Endothelial cell of umbilical vein (primary cell): ENCODE data around the gene SMC5. TPM values are rescaled to one million over a fixed set of nuclear protein-coding genes. Genes with fewer than 3 reads are reported as not detected.

ENCODE experiments used
- BruUV-seq: library from RNA; stranded (reverse); fragments of 400-500 nt; replicated peaks from 2 replicates; lab custom pipeline; 2021; lab: Mats Ljungman, UMichigan
- CTCF ChIA-PET: fragments of 300-600, 350-600 bp; sonication (Branson Sonifier 250); formaldehyde crosslinking; loops from one replicate; lab custom pipeline; 2021; ENCODE audit warnings: antibody characterized with exemption, inconsistent platforms; lab: Charles Lee
- POLR2A ChIA-PET: fragments of 300-600, 350-600 bp; sonication (Branson Sonifier 250); formaldehyde crosslinking; loops from one replicate; lab custom pipeline; 2021; ENCODE audit warnings: antibody characterized with exemption, inconsistent platforms; lab: Charles Lee
- DNase-seq: peaks from one replicate; pipeline ENCODE4 v3.0.0-alpha.2; 2011; ENCODE audit warnings: low read depth, low spot score
- FAIRE-seq: peaks from 2 replicates; lab custom pipeline; 2011; peaks lifted over from hg19 to GRCh38; lab: Jason Lieb, UNC
- H2AFZ ChIP-seq: 2 replicates; pipeline ENCODE4 v1.6.0; 2012; ENCODE audit warnings: low read depth, low read length, control low read depth, inconsistent platforms
- H3K27ac ChIP-seq: 2 replicates; pipeline ENCODE4 v1.5.1; 2011; ENCODE audit warnings: low read depth, mild to moderate bottlenecking, control low read depth, low read length, moderate library complexity; ENCODE audit not compliant: insufficient read depth
- H3K27me3 ChIP-seq, 2 experiments: 2 replicates each; pipeline versions ENCODE4 v1.6.0 to v1.6.1; 2011; ENCODE audit warnings: low read length in 2 of 2, mixed read lengths in 1 of 2; ENCODE audit not compliant: control insufficient read depth in 2 of 2, insufficient read depth in 2 of 2
- H3K36me3 ChIP-seq, 2 experiments: 2 replicates in 1 of 2; 3 replicates in 1 of 2; pipeline ENCODE4 v1.5.1; 2011; ENCODE audit warnings: low read length in 2 of 2, mild to moderate bottlenecking in 1 of 2, moderate library complexity in 1 of 2; ENCODE audit not compliant: control insufficient read depth in 2 of 2, insufficient read depth in 2 of 2; ENCODE audit errors: extremely low read depth in 1 of 2
- H3K4me1 ChIP-seq: 3 replicates; pipeline ENCODE4 v1.5.1; 2011; ENCODE audit warnings: mild to moderate bottlenecking, low read length; ENCODE audit not compliant: control insufficient read depth, insufficient read depth; ENCODE audit errors: extremely low read depth
- H3K4me2 ChIP-seq: 2 replicates; pipeline ENCODE4 v1.6.1; 2011; ENCODE audit warnings: low read length, control low read depth, mixed read lengths; ENCODE audit not compliant: insufficient read depth
- H3K4me3 ChIP-seq, 3 experiments: fragments of 200-600 bp in 1 of 3; sonication (generic), shearing (Covaris generic) in 1 of 3; replicated peaks in 1 of 3; 2 replicates each; pipeline ENCODE4 v1.5.1; 2011 to 2016; ENCODE audit warnings: control low read depth in 3 of 3, low read length in 3 of 3, mild to moderate bottlenecking in 2 of 3, inconsistent platforms in 1 of 3, low read depth in 1 of 3, moderate library complexity in 1 of 3; ENCODE audit not compliant: insufficient read depth in 1 of 3
- H3K79me2 ChIP-seq: 2 replicates; pipeline ENCODE4 v1.6.0; 2012; ENCODE audit warnings: low read length, inconsistent platforms; ENCODE audit not compliant: control insufficient read depth, insufficient read depth
- H3K9ac ChIP-seq: replicated peaks from 2 replicates; pipeline ENCODE3; 2011; ENCODE audit warnings: low read length, control low read depth; ENCODE audit not compliant: insufficient read depth; ENCODE audit errors: extremely low read depth
- H3K9me1 ChIP-seq: replicated peaks from 3 replicates; pipeline ENCODE4 v1.6.0; 2011; ENCODE audit warnings: mild to moderate bottlenecking, low read length; ENCODE audit not compliant: control insufficient read depth, insufficient read depth; ENCODE audit errors: extremely low read depth
- H3K9me3 ChIP-seq: replicated peaks from 2 replicates; pipeline ENCODE4 v1.5.1; 2012; ENCODE audit warnings: low read length, inconsistent platforms; ENCODE audit not compliant: control insufficient read depth, insufficient read depth
- H4K20me1 ChIP-seq: replicated peaks from 2 replicates; pipeline ENCODE3; 2011; ENCODE audit warnings: mild to moderate bottlenecking, low read length; ENCODE audit not compliant: control insufficient read depth, insufficient read depth; ENCODE audit errors: extremely low read depth
- FOS ChIP-seq: IDR thresholded peaks from 2 replicates; pipeline ENCODE4 v1.6.1; 2011; ENCODE audit warnings: mild to moderate bottlenecking, low read length, moderate library complexity, borderline replicate concordance; ENCODE audit not compliant: insufficient read depth
- GATA2 ChIP-seq: IDR thresholded peaks from 2 replicates; pipeline ENCODE4 v1.7.0; 2011; ENCODE audit warnings: low read depth, mild to moderate bottlenecking, moderate library complexity, mixed read lengths, low read length; ENCODE audit not compliant: insufficient read length, insufficient read depth
- JUN ChIP-seq: IDR thresholded peaks from 2 replicates; pipeline ENCODE4 v1.6.1; 2011; ENCODE audit warnings: borderline replicate concordance, low read depth; ENCODE audit not compliant: insufficient read length, insufficient read depth
- MAX ChIP-seq: IDR thresholded peaks from 2 replicates; pipeline ENCODE4 v1.6.1; 2011; ENCODE audit not compliant: insufficient read depth, insufficient read length
- MYC ChIP-seq: IDR thresholded peaks from one replicate; pipeline ENCODE4 v1.6.1; 2011; ENCODE audit warnings: mild to moderate bottlenecking, low read depth, low read length
- POLR2A ChIP-seq: IDR thresholded peaks from 2 replicates; pipeline ENCODE4 v1.6.1; 2012; ENCODE audit warnings: low read depth, mild to moderate bottlenecking, control low read depth, low read length
- POLR2AphosphoS5 ChIP-seq: IDR thresholded peaks from 2 replicates; pipeline ENCODE4 v1.6.1; 2012; ENCODE audit warnings: low read depth, mild to moderate bottlenecking, control low read depth, low read length, moderate library complexity; ENCODE audit not compliant: insufficient read depth
- dilution Hi-C: fragments of 300-500 bp; cut with MboI; formaldehyde crosslinking; loops from one replicate; pipeline ENCODE4 v1.15.0; 2019; ENCODE audit warnings: low sequenced_read_pairs; ENCODE audit not compliant: extremely low pct_ligation_motif_present
- intact Hi-C: fragments of 100-400 bp; cut with micrococcal nuclease; formaldehyde crosslinking; loops from one replicate; pipeline ENCODE4 v1.10.0; 2022
- polyA plus RNA-seq, 4 experiments: library from polyadenylated mRNA; depleted of rRNA in 3 of 4; stranded (reverse) in 3 of 4; unstranded in 1 of 4; fragments of >200 nt; gene quantifications; 2 replicates each; pipeline versions ENCODE4 v1.2.1 to v1.2.3, GENCODE V29; 2011 to 2012; ENCODE audit warnings: missing spikeins in 1 of 4
- small RNA-seq: library from RNA; depleted of rRNA; stranded (forward); fragments of <200 nt; gene quantifications from one replicate; pipeline ENCODE3, GENCODE V24; 2012; ENCODE audit warnings: low replicate concordance, low read depth; ENCODE audit not compliant: insufficient read depth, insufficient read length
- total RNA-seq: library from RNA; stranded (reverse); gene quantifications from 2 replicates; pipeline ENCODE4 v1.2.3, GENCODE V29; 2021

The SMC5 gene
- total and polyA plus RNA-seq, 2 donors (not counting 3 experiments of a cell fraction or from before 2014, with no cell fraction given) = 17.1 to 32.8 TPM

GRCh38 chr9:70404261-70404660 lies 145.5 kb downstream of the SMC5 start:
- Histone ChIP-seq H3K9me3 (no peaks in the 10 kb centered on the region), H3K4me1 (peaks cover 15% of the 10 kb centered on the region), H3K4me3 (no peak overlapping the region), H3K9me1 (no peaks in the 10 kb centered on the region), H3K36me3 (no peaks in the 10 kb centered on the region), H3K27me3 (no peaks in the 10 kb centered on the region), H2AFZ (no peak overlapping the region), H3K9ac (no peak overlapping the region), H3K27ac (no peak overlapping the region), H4K20me1 (no peaks in the 10 kb centered on the region), H3K4me2 (no peak overlapping the region), H3K79me2 (peaks cover 92% of the 10 kb centered on the region)
- DNase-seq (no peak), FAIRE-seq (no peak)
- TF ChIP-seq JUN (no peak), POLR2A (no peak), MAX (no peak), GATA2 (no peak), POLR2AphosphoS5 (no peak), MYC (no peak), FOS (no peak)
- dilution Hi-C loops = no loop called here
- BruUV-seq = no TSS peak
- intact Hi-C loops = no loop called here
- ChIA-PET POLR2A (no interaction called here), CTCF (interaction anchor here (0.7 to 2.0 kb wide), 3 partner anchors 10 to 198 kb away, joined by 3 to 13 read pairs (median 8); partner anchors contain the start of gene KLF9)

Small RNA genes lying within 50 kb of the gene (small RNA-seq; reads per million reads assigned to genes)
- not detected for gene RF00019

Other genes starting within 250 kb of the SMC5 start
- gene MAMDC2, start 215.1 kb upstream of the SMC5 start, total RNA-seq = 0.60 and 0.85 TPM in 2 replicates
- 1.1 TPM in 2 replicates for gene MAMDC2, start 215.1 kb upstream of the SMC5 start, polyA plus RNA-seq
- 17.2 and 23.1 TPM in 2 replicates for gene KLF9, start 155.7 kb downstream of the SMC5 start, total RNA-seq
- gene KLF9, start 155.7 kb downstream of the SMC5 start, polyA plus RNA-seq = 6.6 and 7.3 TPM in 2 replicates